GM19238 (cell line): Measurements from ENCODE around the gene SMARCD1.

Experiments used
- DNase-seq: peaks from one replicate; pipeline ENCODE4 v3.0.0; 2011; ENCODE audit warnings: low spot score; ENCODE audit not compliant: insufficient read length

SMARCD1 gene

DNA sequence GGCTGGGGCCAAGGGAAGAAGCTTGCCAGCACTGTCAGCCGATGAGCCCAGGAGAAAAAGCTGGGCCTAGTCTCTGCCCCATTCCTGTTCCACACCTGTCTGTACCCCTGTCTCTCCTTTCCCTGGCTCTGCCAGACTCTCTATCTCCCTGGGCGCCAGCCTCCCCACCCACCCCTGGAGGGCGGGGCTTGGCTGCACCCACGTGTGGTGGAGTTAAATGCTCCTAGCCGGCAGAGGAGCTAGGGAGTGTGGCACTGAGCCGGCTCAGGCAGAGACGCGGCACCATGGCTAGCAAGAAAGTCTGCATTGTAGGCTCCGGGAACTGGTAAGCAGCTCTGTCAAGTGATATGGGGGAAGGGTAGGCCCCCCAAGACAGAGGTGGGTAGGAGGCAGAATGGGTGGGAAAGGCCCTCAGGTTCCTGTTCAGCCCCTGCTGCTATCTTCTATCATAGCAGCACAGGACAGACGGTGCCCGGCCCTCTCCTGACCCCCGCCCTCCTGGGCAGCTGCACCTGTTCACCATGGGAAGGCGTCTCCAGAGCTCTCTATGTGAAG is 18.7 kb downstream of the SMARCD1 start, which contains the start of gene GPD1:
Gene GPD1, plus strand, starts transcription at position 242 of the 555 bp plus-strand sequence. Its CDS starts 43 bp downstream, at position 285.
- no peak for DNase-seq

- DNase-seq = no peak
Measured at GRCh38 chr12:50104417-50105366, 19.6 kb downstream of the SMARCD1 start.

GRCh38 chr12:50105913-50106450 is 20.8 kb downstream of the SMARCD1 start:
- DNase-seq = no peak

- no peak for DNase-seq
Measured at GRCh38 chr12:50106907-50107306, 21.8 kb downstream of the SMARCD1 start.

DNA sequence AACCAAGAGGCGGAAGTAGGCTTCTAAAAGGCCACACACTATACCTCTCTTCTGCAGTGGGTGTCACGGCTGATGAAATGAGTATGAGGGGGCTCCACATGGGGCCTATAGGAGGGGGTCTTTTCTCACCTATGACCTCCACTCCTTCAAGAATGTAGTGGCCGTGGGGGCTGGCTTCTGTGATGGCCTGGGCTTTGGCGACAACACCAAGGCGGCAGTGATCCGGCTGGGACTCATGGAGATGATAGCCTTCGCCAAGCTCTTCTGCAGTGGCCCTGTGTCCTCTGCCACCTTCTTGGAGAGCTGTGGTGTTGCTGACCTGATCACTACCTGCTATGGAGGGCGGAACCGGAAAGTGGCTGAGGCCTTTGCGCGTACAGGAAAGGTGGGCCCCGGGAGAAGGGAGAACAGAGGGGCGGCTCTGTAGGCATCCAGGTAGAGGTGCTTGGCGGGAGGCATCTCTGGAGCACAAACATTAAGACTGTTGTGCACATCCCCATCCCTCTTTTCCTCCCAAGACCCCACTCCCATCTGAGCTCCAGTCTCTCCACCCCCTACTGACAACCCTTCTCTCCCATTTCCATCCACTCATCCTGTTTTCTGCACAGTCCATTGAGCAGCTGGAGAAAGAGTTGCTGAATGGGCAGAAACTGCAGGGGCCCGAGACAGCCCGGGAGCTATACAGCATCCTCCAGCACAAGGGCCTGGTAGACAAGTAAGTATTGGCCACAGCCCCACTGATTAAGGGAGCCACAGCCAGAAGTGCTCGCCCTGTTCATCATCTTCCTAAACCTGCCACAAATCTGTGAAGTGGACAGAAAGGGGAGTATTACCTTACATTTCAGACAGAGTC is 22.5 kb downstream of the SMARCD1 start:
- no peak for DNase-seq

DNA sequence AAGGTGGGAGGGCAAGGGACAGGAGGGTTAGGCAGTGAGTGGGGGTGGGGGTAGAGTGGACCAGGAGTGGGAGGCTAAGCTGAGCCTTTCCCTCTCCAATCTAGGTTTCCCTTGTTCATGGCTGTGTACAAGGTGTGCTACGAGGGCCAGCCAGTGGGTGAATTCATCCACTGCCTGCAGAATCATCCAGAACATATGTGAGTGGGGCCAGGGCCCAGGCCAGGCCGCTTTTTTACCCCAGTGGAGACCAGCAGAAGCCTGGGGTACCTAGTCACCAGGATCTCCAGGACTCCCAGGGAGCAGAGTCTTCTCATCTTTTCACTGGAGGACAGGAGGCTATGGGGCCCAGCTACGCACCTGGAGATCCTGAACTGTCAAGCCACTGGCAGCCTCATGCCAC is 24.2 kb downstream of the SMARCD1 start:
- DNase-seq = no peak

DNA sequence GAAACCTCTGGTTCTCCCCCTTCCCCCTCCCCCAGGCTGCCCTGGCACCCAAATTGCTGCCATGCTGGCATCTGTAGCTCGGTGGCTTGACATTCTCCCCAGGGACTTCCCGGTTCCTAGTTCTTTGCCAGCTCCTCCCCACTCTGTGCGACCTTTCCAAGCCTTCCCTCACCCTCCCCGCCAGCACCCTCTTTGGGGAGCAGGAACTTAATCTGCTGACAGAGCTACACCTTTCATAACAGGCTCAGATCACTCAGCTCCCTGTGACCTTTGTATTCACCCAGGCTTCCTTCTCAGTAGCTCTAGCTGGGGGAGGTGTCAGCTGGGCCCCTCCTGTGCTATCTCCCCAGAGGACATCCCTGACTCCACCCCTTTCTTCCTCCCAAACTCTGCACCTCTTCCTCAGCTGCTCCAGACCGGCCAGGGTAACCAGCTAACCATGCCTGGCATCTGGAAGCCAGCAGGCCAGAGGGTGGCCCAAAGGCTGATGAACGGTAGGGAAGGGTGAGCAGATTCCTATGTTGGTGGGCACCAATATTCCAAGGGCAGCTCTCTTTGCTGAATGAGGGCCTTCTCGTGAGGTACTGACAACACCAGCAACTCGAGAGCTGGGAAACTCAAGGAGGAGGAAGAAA is 25.1 kb downstream of the SMARCD1 start:
- peak; percentile 68 for DNase-seq

DNA sequence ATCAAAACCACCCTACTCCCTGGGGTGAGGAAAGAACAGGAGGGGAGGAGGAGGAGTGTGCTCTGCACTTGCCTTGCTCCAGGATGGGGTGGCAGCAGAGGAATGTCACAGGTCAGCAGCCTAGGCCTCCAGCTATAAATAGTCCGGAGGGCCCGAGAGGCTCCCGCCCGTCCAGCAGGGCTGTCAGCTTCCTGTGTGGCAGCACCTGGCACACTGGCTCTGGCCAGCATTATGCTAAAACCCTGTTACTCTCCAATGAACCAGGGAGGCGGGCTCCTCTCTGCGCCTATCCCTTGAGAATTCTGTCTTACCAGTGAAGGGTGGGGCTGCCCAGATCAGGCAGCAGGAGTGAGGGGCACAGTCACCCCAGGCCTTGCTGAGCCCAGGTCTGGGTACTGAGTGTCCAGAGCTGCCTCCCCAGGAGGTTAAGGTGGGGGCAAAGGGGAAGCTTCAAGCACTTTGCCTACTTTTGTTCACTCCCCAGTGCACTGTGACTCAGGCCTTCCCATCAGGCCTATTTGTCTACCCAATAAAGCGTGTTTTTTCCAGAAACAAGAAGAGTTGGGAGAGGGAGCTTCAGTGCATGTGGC is 25.7 kb downstream of the SMARCD1 start:
- peak; percentile 27 for DNase-seq

GRCh38 chr12:50111395-50111692 is 26.2 kb downstream of the SMARCD1 start:
- no peak for DNase-seq

DNA sequence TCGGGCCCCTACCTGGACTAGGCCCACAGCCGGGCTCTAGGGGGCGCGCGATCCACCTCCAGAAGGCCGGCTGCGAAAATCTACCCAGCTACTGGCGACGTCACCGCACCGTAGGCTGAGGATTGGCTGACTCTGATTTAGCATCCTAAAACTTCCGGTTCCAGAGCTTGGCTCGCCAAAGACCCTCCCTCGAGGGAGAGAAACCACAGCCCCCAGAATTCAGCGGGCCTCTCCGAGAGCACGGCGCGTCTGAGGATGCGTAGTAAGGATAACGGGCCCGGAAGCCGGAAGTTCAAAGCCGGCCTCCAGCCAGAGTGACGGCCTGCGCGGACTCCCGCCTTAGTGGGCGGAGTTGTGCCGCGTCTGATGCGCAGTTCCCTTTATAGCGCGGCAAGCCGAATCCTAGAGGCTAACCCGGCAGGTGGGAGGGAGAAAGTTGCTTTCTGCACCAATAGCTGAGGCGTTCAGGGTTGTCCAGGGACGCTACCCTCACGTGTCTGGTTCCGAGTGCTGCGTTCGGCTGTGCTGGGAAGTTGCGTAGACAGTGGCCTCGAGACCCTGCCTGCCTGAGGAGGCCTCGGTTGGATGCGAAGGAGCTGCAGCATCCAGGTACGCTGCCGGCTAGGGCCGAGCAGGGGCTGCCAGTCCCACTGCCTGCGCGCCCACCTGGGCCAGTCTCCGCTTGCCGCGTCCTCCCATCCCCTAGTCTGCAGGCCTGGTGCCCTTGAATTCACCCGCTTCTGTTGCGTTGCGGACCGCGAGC is 26.7 kb downstream of the SMARCD1 start, which contains the start of gene COX14:
Gene COX14, plus strand, starts transcription at position 544 of the 763 bp plus-strand sequence. CDS start 7,808 bp downstream, outside the sequence.
- peak; percentile 91 for DNase-seq

- no peak for DNase-seq
Measured at GRCh38 chr12:50112456-50113218, 27.5 kb downstream of the SMARCD1 start.

GRCh38 chr12:50117057-50117622 is 32.0 kb downstream of the SMARCD1 start:
- no peak for DNase-seq

- no peak for DNase-seq
Measured at GRCh38 chr12:50119387-50119786, 34.2 kb downstream of the SMARCD1 start.

- DNase-seq = no peak
Measured at GRCh38 chr12:50120521-50120920, 35.4 kb downstream of the SMARCD1 start.

DNA sequence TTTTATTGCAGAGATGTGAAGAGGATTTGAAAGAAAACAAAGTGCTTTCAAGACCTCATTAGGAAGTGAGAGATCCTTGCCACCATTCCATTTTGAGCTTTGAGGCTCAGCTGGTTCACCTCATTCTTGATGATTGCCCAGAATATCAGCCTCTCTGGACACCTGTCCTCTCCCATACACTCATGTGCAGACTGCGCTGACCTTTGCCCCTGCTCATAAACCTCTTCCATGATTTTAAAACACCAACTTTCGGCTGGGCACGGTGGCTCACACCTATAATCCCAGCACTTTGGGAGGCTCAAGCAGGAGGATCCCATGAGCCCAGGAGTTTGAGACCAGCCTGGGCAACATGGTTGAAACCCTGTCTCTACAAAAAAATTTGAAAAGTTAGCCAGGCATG is 35.8 kb downstream of the SMARCD1 start:
- DNase-seq = no peak

DNA sequence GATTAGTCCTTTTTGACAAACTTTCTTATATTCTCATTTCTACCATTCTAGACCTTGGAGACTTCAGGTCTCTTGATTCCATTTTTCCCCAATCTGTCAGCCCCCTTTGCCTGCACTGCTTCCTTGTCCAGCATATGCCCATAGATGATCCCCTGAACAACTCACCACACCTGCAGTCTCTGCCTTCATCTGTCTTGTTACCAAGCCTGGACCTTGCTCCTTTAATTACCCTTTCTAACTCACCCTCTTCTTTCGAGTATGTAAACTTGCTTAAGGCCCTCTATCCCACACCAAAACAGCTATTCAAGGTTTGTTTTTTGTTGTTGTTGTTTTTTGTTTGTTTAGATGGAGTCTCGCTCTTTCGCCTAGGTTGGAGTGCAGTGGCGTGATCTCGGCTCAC is 36.5 kb downstream of the SMARCD1 start:
- no peak for DNase-seq

DNA sequence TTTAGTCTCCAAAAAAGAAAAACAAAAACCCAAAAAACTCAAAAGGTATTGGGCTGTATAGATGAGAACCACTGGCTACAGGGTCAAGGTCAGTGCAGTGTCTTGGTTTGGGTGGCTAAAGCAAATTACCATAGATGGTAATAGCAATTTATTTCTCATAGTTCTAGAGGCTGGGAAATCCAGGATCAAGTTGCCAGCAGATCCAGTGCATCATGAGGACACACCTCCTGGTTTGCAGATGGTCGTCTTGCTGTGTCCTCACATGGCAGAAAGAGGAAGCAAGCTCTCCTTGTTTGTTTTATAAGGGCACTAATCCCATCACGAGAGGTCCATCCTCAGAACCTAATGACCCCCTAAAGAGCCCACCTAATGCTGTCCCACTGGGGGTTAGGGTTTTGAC is 38.1 kb downstream of the SMARCD1 start:
- DNase-seq = no peak

- no peak for DNase-seq
Measured at GRCh38 chr12:50127546-50127945, 42.4 kb downstream of the SMARCD1 start.

DNA sequence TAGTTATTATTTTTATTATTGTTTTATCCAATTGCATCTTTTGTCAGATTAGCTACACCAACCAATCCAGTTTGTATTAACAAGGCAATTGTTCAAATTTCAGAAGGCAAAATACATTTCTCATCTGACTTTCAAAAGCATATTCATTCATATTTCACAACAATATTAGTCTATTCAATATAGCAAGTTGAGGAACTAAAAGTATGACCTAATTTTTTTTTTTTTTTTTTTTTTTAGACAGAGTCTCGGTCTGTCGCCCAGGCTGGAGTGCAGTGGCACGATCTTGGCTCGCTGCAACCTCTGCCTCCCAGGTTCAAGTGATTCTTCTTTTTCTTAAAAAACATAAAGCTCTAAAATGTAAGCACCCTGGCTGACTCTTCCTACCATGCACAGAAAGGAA is 44.1 kb downstream of the SMARCD1 start:
- DNase-seq = no peak
